COLO829 (cell line): ENCODE results near the gene RNF146.
"Not testable (repeated sequence)": the region's sequence is repeated elsewhere in the genome, so short reads cannot be mapped to it uniquely, and the experiment has no call there.

Experiments used
- DNase-seq: peaks from one replicate; pipeline ENCODE4 v3.0.0; 2012; ENCODE audit warnings: low spot score

RNF146 gene

GRCh38 chr6:127282184-127282583 is 15.5 kb downstream of the RNF146 start:
- no peak for DNase-seq

DNA sequence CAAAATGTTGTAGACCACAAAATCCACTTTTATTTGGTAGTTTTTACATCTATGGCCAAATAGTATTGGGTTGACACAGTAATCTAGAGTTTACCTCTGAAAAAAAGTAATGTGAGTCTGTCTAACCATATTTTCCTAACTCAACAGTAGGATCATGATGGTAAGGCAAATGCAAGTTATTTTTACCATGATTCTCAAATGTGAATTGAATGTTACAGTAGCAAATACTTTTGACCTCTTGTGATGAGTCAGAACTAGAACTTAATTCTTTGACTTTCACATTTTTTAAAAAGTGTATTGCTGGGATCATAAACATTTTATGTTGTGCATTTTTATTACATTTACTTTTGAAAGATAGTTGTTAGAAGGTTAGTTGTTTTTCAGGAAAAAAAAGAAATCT is 22.0 kb downstream of the RNF146 start:
- DNase-seq, result no peak

- DNase-seq, result no peak
Observed at GRCh38 chr6:127289934-127290333, 23.3 kb downstream of the RNF146 start.

- no peak for DNase-seq
Observed at GRCh38 chr6:127290391-127291265, 24.0 kb downstream of the RNF146 start.

- no peak for DNase-seq
Observed at GRCh38 chr6:127291495-127291894, 24.8 kb downstream of the RNF146 start.

DNA sequence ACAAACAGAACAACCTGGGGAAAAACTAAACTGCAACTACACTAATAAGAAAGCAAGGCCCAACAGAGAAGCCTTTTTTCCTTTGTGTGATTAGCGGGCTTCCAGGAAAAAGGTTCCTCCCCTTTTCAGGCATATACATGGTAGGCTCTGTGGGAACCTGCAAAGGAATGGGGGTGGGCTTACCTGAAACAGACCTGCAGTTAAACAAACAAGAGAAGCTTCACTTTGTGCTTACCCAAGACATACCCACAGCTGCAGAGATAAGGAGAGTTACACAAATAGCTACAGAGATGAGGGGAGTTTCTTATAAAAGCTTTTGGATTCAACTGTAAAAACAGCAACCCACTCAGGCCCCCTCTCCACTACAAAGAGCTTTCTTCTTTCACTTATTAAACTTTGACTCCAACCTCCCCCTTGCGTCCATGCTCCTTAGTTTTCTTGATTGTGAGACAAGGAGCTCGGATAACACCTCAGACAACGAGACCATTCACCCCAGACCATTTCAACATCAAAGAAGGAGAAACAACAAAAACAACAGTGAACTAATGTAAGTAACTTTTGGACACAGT is 30.9 kb downstream of the RNF146 start:
- DNase-seq, result no peak

DNA sequence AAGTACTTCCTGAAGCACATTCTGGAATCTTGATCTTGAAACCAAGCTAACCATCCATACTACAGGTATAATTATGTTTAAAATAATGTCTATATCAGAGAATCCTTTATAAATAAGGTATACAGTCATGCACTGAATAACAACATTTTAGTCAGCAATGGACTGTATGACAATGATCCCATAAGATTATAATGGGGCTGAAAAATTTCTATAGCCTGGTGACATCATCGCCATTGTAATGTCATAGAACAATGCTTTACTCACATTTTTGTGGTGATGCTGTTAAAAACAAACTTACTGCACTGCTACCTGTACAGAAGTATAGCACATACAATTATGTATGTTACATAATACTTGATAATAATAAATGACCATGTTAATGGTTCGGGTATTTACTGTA is 31.8 kb downstream of the RNF146 start:
- DNase-seq, result no peak

DNA sequence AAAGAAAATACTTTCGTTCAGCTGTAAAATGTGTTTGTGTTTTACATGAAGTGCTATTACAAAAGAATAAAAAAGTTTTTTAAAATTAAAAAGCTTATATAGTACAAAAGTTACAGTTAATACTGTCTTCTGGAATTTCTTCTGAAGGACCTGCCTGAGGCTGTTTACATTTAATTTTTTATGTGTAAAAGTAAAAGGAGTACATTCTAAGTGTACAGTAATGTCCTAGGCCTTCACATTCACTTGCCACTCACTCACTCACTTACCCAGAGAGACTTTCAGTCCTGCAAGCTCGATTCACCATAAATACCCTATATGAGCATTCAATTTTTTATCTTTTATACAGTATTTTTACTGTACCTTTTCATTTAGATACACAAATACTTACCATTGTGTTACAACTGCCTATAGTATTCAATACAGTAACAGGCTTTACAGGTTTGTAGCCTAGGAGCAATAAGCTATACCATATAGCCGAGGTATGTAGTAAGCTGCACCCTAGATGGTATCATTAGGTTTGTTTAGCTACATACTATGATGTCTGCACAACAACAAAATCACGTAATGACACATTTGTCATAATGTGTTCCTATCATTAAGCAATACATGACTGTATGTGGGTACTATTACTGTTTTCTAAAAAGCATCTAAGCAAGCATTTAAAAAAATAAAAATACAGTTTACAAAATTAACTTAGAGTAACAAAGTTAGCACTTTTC is 33.0 kb downstream of the RNF146 start:
- no peak for DNase-seq

GRCh38 chr6:127300411-127300810 is 33.7 kb downstream of the RNF146 start:
- peak; percentile 6 for DNase-seq

DNA sequence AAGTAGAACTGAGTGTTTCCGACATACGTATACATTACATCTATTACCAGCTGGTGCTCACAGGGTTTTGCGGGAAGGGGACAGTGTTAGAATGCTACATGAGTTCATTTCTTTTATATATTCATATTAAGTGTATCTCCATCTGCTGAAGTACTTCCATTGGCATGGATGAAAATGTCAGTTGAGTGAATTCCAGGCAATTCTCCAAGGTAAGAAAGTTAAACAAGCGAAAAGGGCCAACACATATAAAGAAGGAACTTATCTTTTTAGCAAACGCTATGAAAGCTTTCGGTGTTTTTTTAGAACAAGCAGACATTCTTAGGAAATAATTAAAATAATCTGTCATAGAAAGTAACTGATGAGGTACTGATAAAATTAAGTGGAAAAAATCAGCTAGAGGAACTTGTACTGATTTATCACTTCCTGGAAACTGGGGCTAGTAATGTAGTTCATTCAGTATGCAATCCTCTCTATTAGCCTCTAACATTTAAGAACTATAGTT is 34.6 kb downstream of the RNF146 start:
- DNase-seq, result peak; percentile 37

DNA sequence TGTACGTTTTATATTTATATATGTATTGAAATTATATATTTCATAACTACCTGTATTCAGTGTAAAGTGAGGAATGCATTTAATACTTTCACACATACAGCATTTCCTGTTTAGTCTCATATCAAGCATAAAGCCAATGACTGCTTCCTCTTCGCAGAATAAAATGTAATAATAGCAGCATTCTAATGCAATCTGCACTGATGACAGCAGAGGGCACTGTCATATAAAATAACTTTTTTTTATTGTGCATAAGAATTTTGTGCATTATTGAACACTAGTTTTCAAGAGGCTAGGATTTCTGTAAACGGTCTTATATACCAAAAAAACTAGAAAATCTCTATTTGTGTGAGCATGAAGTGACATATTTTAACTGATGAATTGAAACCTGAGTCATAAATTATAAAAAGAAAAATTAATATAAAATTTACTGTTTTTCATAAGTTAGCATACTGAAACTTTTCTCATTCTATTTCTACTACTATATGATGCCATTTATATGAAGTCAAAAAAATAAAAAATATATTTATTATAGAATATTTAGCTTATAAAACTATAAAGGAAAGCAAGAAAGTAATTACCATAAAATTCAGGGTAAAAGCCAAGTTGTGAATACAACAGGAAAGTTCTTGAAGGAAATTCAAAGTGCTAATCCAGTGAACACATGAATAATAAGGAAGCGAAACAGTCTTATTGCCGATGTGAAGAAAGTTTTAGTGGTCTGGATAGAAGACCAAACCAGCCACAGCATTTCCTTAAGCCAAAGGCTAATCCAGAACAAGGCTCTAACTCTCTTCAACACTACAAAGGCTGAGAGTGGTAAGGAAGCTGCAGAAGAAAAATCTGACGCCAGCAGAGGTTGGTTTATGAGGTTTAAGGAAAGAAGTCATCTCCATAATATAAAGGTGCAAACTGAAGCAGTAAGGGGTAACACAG is 36.3 kb downstream of the RNF146 start:
- DNase-seq, result peak; percentile 65

DNA sequence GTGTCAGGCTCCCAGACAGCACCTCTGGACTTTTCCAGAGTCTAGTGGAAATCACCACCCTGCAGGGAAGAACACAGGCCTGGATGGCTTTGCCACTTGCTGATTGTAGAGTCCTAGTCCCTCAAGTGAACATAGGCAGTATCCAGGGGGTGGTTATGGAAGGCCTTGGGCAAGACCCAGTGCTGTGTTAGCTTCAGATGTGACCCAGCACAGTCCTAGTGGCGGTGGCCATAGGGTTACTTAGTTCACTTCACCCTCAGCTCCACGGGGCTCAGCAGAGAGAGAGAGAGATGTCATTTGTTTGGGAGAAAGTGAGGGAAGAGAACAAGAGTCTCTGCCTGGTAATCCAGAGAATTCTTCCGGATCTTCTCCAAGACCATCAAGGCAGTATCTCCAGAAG is 37.3 kb downstream of the RNF146 start:
- DNase-seq, result no peak

DNA sequence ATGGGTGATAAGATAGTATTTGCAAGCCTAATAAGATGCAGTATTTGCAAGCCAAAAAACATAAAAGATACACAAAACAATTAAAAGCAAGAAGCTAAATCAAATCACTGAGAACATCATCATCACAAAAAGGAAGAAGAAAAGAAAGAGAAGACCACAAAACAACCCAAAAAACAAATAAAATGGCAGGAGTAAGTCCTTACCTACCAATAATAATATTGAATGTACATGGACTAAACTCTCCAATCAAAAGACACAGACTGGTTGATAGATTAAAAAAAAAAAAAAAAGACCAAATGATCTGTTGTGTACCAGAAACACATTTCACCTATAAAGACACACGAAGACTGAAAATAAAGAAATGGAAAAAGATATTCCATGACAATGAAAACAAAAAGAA is 39.1 kb downstream of the RNF146 start:
- DNase-seq, result no peak

DNA sequence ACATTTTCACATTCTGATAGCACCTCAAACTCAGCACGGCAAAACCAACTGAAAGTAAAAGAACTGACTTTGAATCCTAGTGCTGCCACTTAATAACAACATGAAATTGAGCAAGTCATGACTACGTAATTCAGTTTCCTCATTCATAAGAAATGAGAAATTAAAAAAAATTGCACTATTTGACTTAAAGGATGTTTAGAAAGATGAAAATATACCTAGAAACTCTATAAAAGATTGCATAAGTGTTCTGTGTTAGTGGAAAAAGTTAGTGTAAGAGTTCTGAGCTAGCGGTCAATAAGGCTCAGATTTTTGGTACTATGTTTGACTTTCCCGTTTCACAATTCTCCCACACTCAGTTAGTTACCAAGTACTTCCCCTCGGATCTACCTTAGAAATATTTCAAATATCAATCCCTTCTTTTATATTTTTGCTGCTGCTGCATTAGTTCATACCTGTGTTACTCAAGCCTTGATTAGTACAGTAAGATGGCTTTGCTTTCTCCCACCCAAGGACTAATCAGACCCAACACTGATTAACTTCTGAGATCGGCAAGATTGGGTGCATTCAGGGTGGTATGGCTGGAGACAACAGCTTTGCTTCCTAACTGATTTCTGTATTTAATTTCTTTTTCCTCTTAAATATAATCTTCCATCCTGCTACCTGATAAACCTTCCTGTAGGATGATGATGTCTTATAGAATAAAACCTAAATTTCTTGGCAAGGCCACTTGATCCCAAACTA is 50.9 kb downstream of the RNF146 start:
- DNase-seq, result no peak

DNA sequence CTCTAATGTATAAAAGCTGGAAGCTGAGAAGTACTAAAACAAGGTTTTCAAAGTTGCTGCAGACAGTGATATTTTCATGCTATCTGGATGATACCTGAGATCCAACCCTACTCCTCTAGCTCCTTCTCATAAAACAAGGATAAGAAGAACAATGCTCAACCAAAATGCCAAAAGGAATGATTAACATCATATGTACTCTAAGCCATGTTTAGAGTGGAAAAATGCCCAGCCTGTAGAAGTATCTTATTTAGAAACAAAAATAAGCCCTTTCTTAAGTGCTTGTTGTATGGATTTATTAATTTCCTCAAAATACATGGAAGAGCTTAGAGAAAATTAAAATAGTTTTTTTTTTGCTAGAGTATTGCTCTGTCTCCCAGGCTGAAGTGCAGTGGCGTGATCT is 53.0 kb downstream of the RNF146 start:
- DNase-seq, result no peak

- DNase-seq, result no peak
Observed at GRCh38 chr6:127328043-127328609, 61.5 kb downstream of the RNF146 start.

DNA sequence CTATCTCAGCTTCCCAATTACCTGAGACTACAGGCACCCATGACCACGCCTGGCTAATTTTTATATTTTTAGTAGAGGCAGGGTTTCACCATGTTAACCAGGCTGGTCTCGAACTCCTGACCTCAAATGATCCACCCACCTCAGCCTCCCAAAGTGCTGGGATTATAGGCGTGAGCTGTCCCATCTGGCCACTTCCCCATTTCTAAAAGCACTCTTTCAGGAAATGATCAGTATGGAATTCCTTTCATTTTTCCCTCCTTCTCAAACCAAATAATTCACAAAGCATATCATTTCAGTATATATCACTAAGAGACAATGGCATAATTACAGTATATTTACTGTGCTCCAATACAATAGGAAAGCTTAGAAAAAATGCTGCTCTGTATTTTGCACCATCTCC is 64.6 kb downstream of the RNF146 start:
- not testable (repeated sequence) for DNase-seq

DNA sequence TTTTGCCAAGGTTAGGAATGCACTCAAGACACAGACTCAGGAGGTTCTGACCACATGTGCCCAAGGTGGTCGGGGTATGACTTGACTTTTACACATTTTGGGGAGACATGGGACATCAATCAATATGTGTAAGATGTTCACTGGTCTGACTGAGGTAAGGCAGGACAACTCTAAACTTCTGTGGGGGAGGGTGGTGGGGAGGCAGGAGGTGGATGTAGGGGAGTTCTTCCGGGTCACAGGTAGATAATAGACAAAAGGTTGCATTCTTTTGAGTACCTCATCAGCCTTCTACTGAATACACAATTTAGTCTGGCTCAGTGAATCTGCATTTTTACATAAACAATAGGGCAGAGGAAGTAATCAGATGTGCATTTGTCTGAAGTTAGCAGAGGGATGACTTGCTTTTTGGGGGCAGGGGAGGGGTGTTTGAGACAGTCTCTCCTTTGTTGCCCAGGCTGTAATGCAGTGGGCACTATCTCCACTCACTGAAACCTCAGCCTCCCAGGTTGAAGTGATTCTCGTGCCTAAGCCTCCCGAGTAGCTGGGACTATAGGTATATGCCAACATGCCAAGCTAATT is 65.8 kb downstream of the RNF146 start:
- DNase-seq, result no peak
